Liver (tissue), 9 donors: Measurements from ENCODE around the gene VWCE. TPM values are rescaled to one million over a fixed set of nuclear protein-coding genes. Genes with fewer than 3 reads are reported as not detected.

Experiments used
- DNase-seq: peaks from one replicate; pipeline ENCODE4 v3.0.0-alpha.2; 2017; ENCODE audit warnings: low spot score
- H3K27ac ChIP-seq, 2 donors: one replicate each; pipeline ENCODE4 v1.7.0; 2013; ENCODE audit warnings: inconsistent platforms in 2 of 2, low read length in 2 of 2, control low read depth in 1 of 2, low read depth in 1 of 2, mild to moderate bottlenecking in 1 of 2
- H3K27me3 ChIP-seq, 4 donors: one replicate each; pipeline versions ENCODE4 v1.6.1 to v1.7.0; 2013; ENCODE audit warnings: low read length in 3 of 4, inconsistent platforms in 1 of 4, mild to moderate bottlenecking in 1 of 4, moderate library complexity in 1 of 4; ENCODE audit not compliant: control insufficient read depth in 4 of 4, insufficient read depth in 4 of 4
- H3K36me3 ChIP-seq, 4 donors: one replicate each; pipeline versions ENCODE4 v1.6.1 to v1.7.0; 2013; ENCODE audit warnings: low read length in 3 of 4, mild to moderate bottlenecking in 3 of 4, low read depth in 1 of 4, moderate library complexity in 1 of 4; ENCODE audit not compliant: control insufficient read depth in 4 of 4, insufficient read depth in 3 of 4
- H3K4me1 ChIP-seq, 4 donors: one replicate each; pipeline versions ENCODE4 v1.6.1 to v1.7.0; 2013; ENCODE audit warnings: low read length in 3 of 4, mild to moderate bottlenecking in 3 of 4, moderate library complexity in 1 of 4; ENCODE audit not compliant: control insufficient read depth in 4 of 4, insufficient read depth in 4 of 4
- H3K4me3 ChIP-seq, 3 donors: one replicate each; pipeline versions ENCODE4 v1.6.1 to v1.7.0; 2013; ENCODE audit warnings: low read length in 3 of 3, control low read depth in 1 of 3, low read depth in 1 of 3, mild to moderate bottlenecking in 1 of 3
- H3K9ac ChIP-seq, 2 donors: one replicate each; pipeline ENCODE4 v1.7.0; 2013; ENCODE audit warnings: low read length in 2 of 2, mild to moderate bottlenecking in 2 of 2, moderate library complexity in 2 of 2, control low read depth in 1 of 2, low read depth in 1 of 2
- H3K9me3 ChIP-seq, 4 donors: one replicate each; pipeline versions ENCODE4 v1.6.1 to v1.7.0; 2013; ENCODE audit warnings: low read length in 3 of 4; ENCODE audit not compliant: control insufficient read depth in 4 of 4
- CTCF ChIP-seq: fragments of 150-350 bp; IDR thresholded peaks from 2 replicates; pipeline ENCODE4 v1.5.1; 2017; ENCODE audit warnings: improper control_type of control experiment, low read depth, low read length; ENCODE audit not compliant: missing input control
- EGR1 ChIP-seq, 2 donors: IDR thresholded peaks; 2 replicates each; pipeline ENCODE4 v1.6.1; 2016 to 2018; ENCODE audit warnings: antibody characterized with exemption in 2 of 2, low read depth in 2 of 2
- FOXA1 ChIP-seq: IDR thresholded peaks from 2 replicates; pipeline ENCODE4 v1.6.1; 2016; ENCODE audit warnings: antibody characterized with exemption
- FOXA2 ChIP-seq: IDR thresholded peaks from 2 replicates; pipeline ENCODE4 v1.6.1; 2016; ENCODE audit warnings: antibody characterized with exemption
- GABPA ChIP-seq, 2 donors: IDR thresholded peaks in 1 of 2; conservative IDR thresholded peaks in 1 of 2; 2 replicates each; pipeline ENCODE4 v1.6.1; 2016; ENCODE audit warnings: antibody characterized with exemption in 2 of 2, mild to moderate bottlenecking in 1 of 2, moderate library complexity in 1 of 2
- HNF4A ChIP-seq, 2 donors: conservative IDR thresholded peaks; 2 replicates each; pipeline ENCODE4 v1.6.1; 2016; ENCODE audit warnings: antibody characterized with exemption in 2 of 2, mild to moderate bottlenecking in 2 of 2
- HNF4G ChIP-seq: IDR thresholded peaks from 2 replicates; pipeline ENCODE4 v1.6.1; 2016; ENCODE audit warnings: antibody characterized with exemption
- JUND ChIP-seq, 2 donors: IDR thresholded peaks; 2 replicates each; pipeline ENCODE4 v1.6.1; 2016; ENCODE audit warnings: antibody characterized with exemption in 2 of 2
- NR2F2 ChIP-seq: IDR thresholded peaks from 2 replicates; pipeline ENCODE4 v1.6.1; 2016; ENCODE audit warnings: antibody characterized with exemption
- RAD21 ChIP-seq, 2 donors: IDR thresholded peaks; 2 replicates each; pipeline ENCODE4 v1.6.1; 2016; ENCODE audit warnings: antibody characterized with exemption in 2 of 2, mild to moderate bottlenecking in 2 of 2
- REST ChIP-seq: IDR thresholded peaks from 2 replicates; pipeline ENCODE4 v1.6.1; 2016; ENCODE audit warnings: antibody characterized with exemption, mild to moderate bottlenecking
- RXRA ChIP-seq, 2 donors: IDR thresholded peaks; 2 replicates each; pipeline ENCODE4 v1.6.1; 2017 to 2018; ENCODE audit warnings: antibody characterized with exemption in 2 of 2, mild to moderate bottlenecking in 1 of 2
- SP1 ChIP-seq: IDR thresholded peaks from 2 replicates; pipeline ENCODE4 v1.6.1; 2018; ENCODE audit warnings: antibody characterized with exemption, mild to moderate bottlenecking
- TAF1 ChIP-seq: conservative IDR thresholded peaks from 2 replicates; pipeline ENCODE4 v1.6.1; 2016; ENCODE audit warnings: antibody characterized with exemption, mild to moderate bottlenecking
- YY1 ChIP-seq: IDR thresholded peaks from 2 replicates; pipeline ENCODE4 v1.6.1; 2016; ENCODE audit warnings: antibody characterized with exemption, mild to moderate bottlenecking
- WGBS: extraction: QIAGEN DNeasy Blood & Tissue Kit; methylation state at CpG from one replicate; pipeline ENCODE4 v1.1.7; 2013; 5-methylcytosine and 5-hydroxymethylcytosine counted together
- polyA plus RNA-seq, 2 donors: library from polyadenylated mRNA; stranded (reverse) in 1 of 2; unstranded in 1 of 2; fragments of 200-250 nt in 1 of 2; fragments of >200 nt in 1 of 2; fragmentation: Nextera tagmentation in 1 of 2; extraction: Ambion mirVana in 1 of 2; gene quantifications; one replicate each; pipeline versions ENCODE4 v1.2.1 to v1.2.3, GENCODE V29; 2013 to 2015
- total RNA-seq, 2 donors: library from RNA; depleted of rRNA; stranded (reverse); fragments of >200 nt; gene quantifications; one replicate each; pipeline ENCODE4 v1.2.3, GENCODE V29; 2014
- TF ChIP-seq, protein P1 (sequence below): IDR thresholded peaks from 2 replicates; pipeline ENCODE4 v1.6.1; 2016; ENCODE audit warnings: antibody characterized with exemption
- TF ChIP-seq, protein P2 (sequence below): IDR thresholded peaks from 2 replicates; pipeline ENCODE4 v1.6.1; 2016; ENCODE audit warnings: antibody characterized with exemption
- TF ChIP-seq, protein P3 (sequence below): IDR thresholded peaks from 2 replicates; pipeline ENCODE4 v1.6.1; 2016; ENCODE audit warnings: antibody characterized with exemption
- donor health status: healthy.
- donor health status: healthy.
- donor health status: healthy.
- donor health status: healthy.
- donor health status: healthy.

The VWCE gene
- total and polyA plus RNA-seq, 4 donors = 1.9 to 6.0 (median 2.7) TPM

DNA sequence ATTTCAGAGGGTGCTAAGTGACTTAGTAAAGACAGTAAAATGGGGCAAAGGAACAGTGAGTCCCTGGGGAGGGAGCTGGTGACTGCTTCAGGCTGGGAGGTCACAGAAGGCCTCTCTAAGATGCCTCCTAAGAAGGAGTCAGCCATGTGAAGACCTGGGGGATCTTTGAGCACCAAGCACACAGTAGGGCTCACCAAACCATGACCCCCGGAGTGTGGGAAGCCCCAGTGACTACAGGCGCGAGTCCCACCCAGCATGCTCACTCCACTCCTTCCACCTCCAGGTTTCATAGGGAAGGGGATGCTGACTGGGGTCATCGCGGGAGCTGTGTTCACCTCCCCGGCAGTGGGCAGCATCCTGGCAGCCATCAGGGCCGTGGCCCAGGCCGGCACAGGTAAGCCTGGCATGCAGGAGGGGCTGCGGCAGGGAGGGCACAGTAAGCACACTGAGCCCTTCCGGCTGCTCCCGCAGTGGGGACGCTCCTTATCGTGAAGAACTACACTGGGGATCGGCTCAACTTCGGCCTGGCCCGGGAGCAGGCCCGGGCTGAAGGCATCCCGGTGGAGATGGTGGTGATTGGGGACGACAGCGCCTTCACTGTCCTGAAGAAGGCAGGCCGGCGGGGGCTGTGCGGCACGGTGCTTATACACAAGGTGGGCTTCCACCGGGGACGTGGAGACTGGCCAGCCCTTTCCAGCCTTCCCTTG lies 43.8 kb upstream of the VWCE start (continued):
- TF ChIP-seq, protein P1, sequence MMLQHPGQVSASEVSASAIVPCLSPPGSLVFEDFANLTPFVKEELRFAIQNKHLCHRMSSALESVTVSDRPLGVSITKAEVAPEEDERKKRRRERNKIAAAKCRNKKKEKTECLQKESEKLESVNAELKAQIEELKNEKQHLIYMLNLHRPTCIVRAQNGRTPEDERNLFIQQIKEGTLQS = no peak
- TF ChIP-seq YY1 = no peak
- no peak for TF ChIP-seq EGR1 (IDR thresholded peaks at IDR 0.05; ENCODE audit: low read depth in 2 of 2)
- no peak for TF ChIP-seq TAF1
- TF ChIP-seq JUND (IDR thresholded peaks at IDR 0.05) = no peak
- TF ChIP-seq FOXA1 = no peak
- TF ChIP-seq FOXA2 = no peak
- TF ChIP-seq, protein P2, sequence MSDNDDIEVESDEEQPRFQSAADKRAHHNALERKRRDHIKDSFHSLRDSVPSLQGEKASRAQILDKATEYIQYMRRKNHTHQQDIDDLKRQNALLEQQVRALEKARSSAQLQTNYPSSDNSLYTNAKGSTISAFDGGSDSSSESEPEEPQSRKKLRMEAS = no peak
- TF ChIP-seq HNF4G = no peak
- TF ChIP-seq NR2F2 = no peak

- peaks cover 3 to 40% (median 26%) of the 10 kb centered on the region in 4 donors for H3K36me3 ChIP-seq
- H3K27ac ChIP-seq = no peak overlapping the region
- no peak for TF ChIP-seq NR2F2
- TF ChIP-seq, protein P3, sequence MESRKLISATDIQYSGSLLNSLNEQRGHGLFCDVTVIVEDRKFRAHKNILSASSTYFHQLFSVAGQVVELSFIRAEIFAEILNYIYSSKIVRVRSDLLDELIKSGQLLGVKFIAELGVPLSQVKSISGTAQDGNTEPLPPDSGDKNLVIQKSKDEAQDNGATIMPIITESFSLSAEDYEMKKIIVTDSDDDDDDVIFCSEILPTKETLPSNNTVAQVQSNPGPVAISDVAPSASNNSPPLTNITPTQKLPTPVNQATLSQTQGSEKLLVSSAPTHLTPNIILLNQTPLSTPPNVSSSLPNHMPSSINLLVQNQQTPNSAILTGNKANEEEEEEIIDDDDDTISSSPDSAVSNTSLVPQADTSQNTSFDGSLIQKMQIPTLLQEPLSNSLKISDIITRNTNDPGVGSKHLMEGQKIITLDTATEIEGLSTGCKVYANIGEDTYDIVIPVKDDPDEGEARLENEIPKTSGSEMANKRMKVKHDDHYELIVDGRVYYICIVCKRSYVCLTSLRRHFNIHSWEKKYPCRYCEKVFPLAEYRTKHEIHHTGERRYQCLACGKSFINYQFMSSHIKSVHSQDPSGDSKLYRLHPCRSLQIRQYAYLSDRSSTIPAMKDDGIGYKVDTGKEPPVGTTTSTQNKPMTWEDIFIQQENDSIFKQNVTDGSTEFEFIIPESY = no peak
- no peak for TF ChIP-seq FOXA1
- no peak for TF ChIP-seq RAD21 (IDR thresholded peaks at IDR 0.05)
- TF ChIP-seq EGR1 (IDR thresholded peaks at IDR 0.05; ENCODE audit: low read depth in 2 of 2) = no peak
- WGBS = 95% methylated on average over 15 of the region's 15 CpGs
- H3K9ac ChIP-seq = no peak overlapping the region
- H3K4me1 ChIP-seq = peaks cover 3 to 30% (median 23%) of the 10 kb centered on the region in 4 donors
- H3K9me3 ChIP-seq = no peaks in the 10 kb centered on the region
- H3K4me3 ChIP-seq = no peak overlapping the region
- DNase-seq = no peak
- H3K27me3 ChIP-seq = no peaks in the 10 kb centered on the region
These were observed 42.8 kb upstream of the VWCE start for GRCh38 chr11:61337706-61338470.

- Histone ChIP-seq H3K4me3 (peak overlapping the region in 1 of 3 donors; percentile 31), H3K27me3 (no peaks in the 10 kb centered on the region), H3K36me3 (peaks cover 3 to 25% (median 13%) of the 10 kb centered on the region in 4 donors), H3K4me1 (peaks cover 3 to 41% (median 32%) of the 10 kb centered on the region in 4 donors), H3K9me3 (no peaks in the 10 kb centered on the region), H3K27ac (peak overlapping the region; percentile 42 to 83), H3K9ac (peak overlapping the region in 1 of 2 donors; percentile 24)
- WGBS = 31% methylated on average over 8 of the region's 8 CpGs
- DNase-seq = peak; percentile 85
- TF ChIP-seq JUND (IDR thresholded peaks at IDR 0.05) = no peak
- TF ChIP-seq RAD21 (IDR thresholded peaks at IDR 0.05) = peak; percentile 99
- no peak for TF ChIP-seq NR2F2
- TF ChIP-seq HNF4A (conservative IDR thresholded peaks at IDR 0.05) = no peak
- TF ChIP-seq GABPA (IDR thresholded peaks at IDR 0.05 in 1 of 2, conservative IDR thresholded peaks at IDR 0.05 in 1 of 2) = peak in 1 of 2 donors; percentile 72
- TF ChIP-seq SP1 = no peak
- no peak for TF ChIP-seq EGR1 (IDR thresholded peaks at IDR 0.05; ENCODE audit: low read depth in 2 of 2)
- TF ChIP-seq TAF1 = no peak
- no peak for TF ChIP-seq FOXA2
- TF ChIP-seq RXRA (IDR thresholded peaks at IDR 0.05) = peak in 1 of 2 donors; percentile 21
- no peak for TF ChIP-seq HNF4G
- peak; percentile 97 for TF ChIP-seq CTCF
- TF ChIP-seq, protein P2 = no peak
- TF ChIP-seq YY1 = no peak
- no peak for TF ChIP-seq REST
These were observed 41.2 kb upstream of the VWCE start for GRCh38 chr11:61336171-61336935.
